Measurements from ENCODE around the gene NRXN3. TPM values are rescaled to one million over a fixed set of nuclear protein-coding genes. Genes with fewer than 3 reads are reported as not detected.

NRXN3 gene
- total and polyA plus RNA-seq, 2 donors (not counting 1 experiment from before 2014, with no cell fraction given), result not detected

GRCh38 chr14:78947681-78948080, 777.5 kb downstream of the NRXN3 start:
- ChIA-PET CTCF (no interaction called here), POLR2A (no interaction called here)
- Histone ChIP-seq H4K20me1 (ENCODE audit: control insufficient read depth, insufficient read depth, low read length, poor library complexity, severe bottlenecking) (no peaks in the 10 kb centered on the region), H3K27me3 (replicated peaks in 1 of 4; ENCODE audit: control extremely low read depth in 1 of 4, control insufficient read depth in 3 of 4, insufficient read depth in 4 of 4, low read length in 3 of 4) (no peaks in the 10 kb centered on the region), H3K4me3 (ENCODE audit: control extremely low read depth in 1 of 5, extremely low read depth in 1 of 5, insufficient read depth in 1 of 5, low read depth in 2 of 5, low read length in 4 of 5) (no peak overlapping the region), H3K9ac (ENCODE audit: low read length) (no peak overlapping the region), H3K4me2 (replicated peaks; ENCODE audit: low read depth, low read length, poor library complexity, severe bottlenecking) (no peak overlapping the region), H3K4me1 (ENCODE audit: control insufficient read depth in 2 of 2, insufficient read depth in 2 of 2, low read length in 2 of 2) (no peaks in the 10 kb centered on the region), H2AFZ (ENCODE audit: insufficient read depth, low read depth, low read length, poor library complexity, severe bottlenecking) (no peak overlapping the region), H3K27ac (ENCODE audit: low read length in 2 of 2) (no peak overlapping the region), H3K9me3 (ENCODE audit: control extremely low read depth in 1 of 3, control insufficient read depth in 2 of 3, insufficient read depth in 1 of 3, low read length in 2 of 3) (no peaks in the 10 kb centered on the region), H3K36me3 (replicated peaks in 1 of 2; ENCODE audit: control extremely low read depth in 1 of 2, control insufficient read depth in 1 of 2, extremely low read depth in 1 of 2, insufficient read depth in 2 of 2, low read length in 1 of 2) (no peaks in the 10 kb centered on the region), H3K79me2 (ENCODE audit: control insufficient read depth, insufficient read depth, low read length) (no peaks in the 10 kb centered on the region)
- Mint-ChIP-seq H3K27me3 (no peaks in the 10 kb centered on the region), H3K4me1 (no peaks in the 10 kb centered on the region), H3K9me3 (ENCODE audit: insufficient read depth) (no peaks in the 10 kb centered on the region), H3K27ac (no peak overlapping the region), H3K4me3 (no peak overlapping the region)
- ATAC-seq (ENCODE audit: low read depth) (no peak), DNase-seq (no peak)
- intact Hi-C loops (cut with micrococcal nuclease), result no loop called here
- 100% methylated on average over 1 of the region's 2 CpGs for WGBS (ENCODE audit: insufficient coverage)
- TF ChIP-seq EZH2 (IDR thresholded peaks at IDR 0.05; ENCODE audit: borderline replicate concordance, insufficient read depth, low read depth, low read length, poor library complexity, severe bottlenecking), result no peak
- no peak for TF ChIP-seq CTCF (IDR thresholded peaks at IDR 0.05)

GRCh38 chr14:78950649-78951048, 780.5 kb downstream of the NRXN3 start:
- Histone ChIP-seq H2AFZ (ENCODE audit: insufficient read depth, low read depth, low read length, poor library complexity, severe bottlenecking) (no peak overlapping the region), H3K27me3 (replicated peaks in 1 of 4; ENCODE audit: control extremely low read depth in 1 of 4, control insufficient read depth in 3 of 4, insufficient read depth in 4 of 4, low read length in 3 of 4) (no peaks in the 10 kb centered on the region), H3K27ac (ENCODE audit: low read length in 2 of 2) (no peak overlapping the region), H4K20me1 (ENCODE audit: control insufficient read depth, insufficient read depth, low read length, poor library complexity, severe bottlenecking) (no peaks in the 10 kb centered on the region), H3K9me3 (ENCODE audit: control extremely low read depth in 1 of 3, control insufficient read depth in 2 of 3, insufficient read depth in 1 of 3, low read length in 2 of 3) (no peaks in the 10 kb centered on the region), H3K4me3 (ENCODE audit: control extremely low read depth in 1 of 5, extremely low read depth in 1 of 5, insufficient read depth in 1 of 5, low read depth in 2 of 5, low read length in 4 of 5) (no peak overlapping the region), H3K4me1 (ENCODE audit: control insufficient read depth in 2 of 2, insufficient read depth in 2 of 2, low read length in 2 of 2) (no peaks in the 10 kb centered on the region), H3K79me2 (ENCODE audit: control insufficient read depth, insufficient read depth, low read length) (no peaks in the 10 kb centered on the region), H3K36me3 (replicated peaks in 1 of 2; ENCODE audit: control extremely low read depth in 1 of 2, control insufficient read depth in 1 of 2, extremely low read depth in 1 of 2, insufficient read depth in 2 of 2, low read length in 1 of 2) (no peaks in the 10 kb centered on the region), H3K9ac (ENCODE audit: low read length) (no peak overlapping the region), H3K4me2 (replicated peaks; ENCODE audit: low read depth, low read length, poor library complexity, severe bottlenecking) (no peak overlapping the region)
- no peaks in the 10 kb centered on the region for H3K9me3 Mint-ChIP-seq (ENCODE audit: insufficient read depth)
- H3K27me3 Mint-ChIP-seq, result no peaks in the 10 kb centered on the region
- H3K4me1 Mint-ChIP-seq, result no peaks in the 10 kb centered on the region
- ChIA-PET POLR2A (no interaction called here), CTCF (interaction anchor here (4.7 kb wide), 1 partner anchor 10 kb away, joined by 24 read pairs; no protein-coding TSS in a partner anchor)
- DNase-seq, result no peak
- ATAC-seq (ENCODE audit: low read depth), result no peak
- intact Hi-C loops (cut with micrococcal nuclease), result no loop called here
- no peak overlapping the region for H3K27ac Mint-ChIP-seq
- no peak overlapping the region for H3K4me3 Mint-ChIP-seq
- WGBS (ENCODE audit: insufficient coverage), result 34% methylated on average over 2 of the region's 3 CpGs
- no peak for TF ChIP-seq CTCF (IDR thresholded peaks at IDR 0.05)
- no peak for TF ChIP-seq EZH2 (IDR thresholded peaks at IDR 0.05; ENCODE audit: borderline replicate concordance, insufficient read depth, low read depth, low read length, poor library complexity, severe bottlenecking)
